Spleen (tissue), 11 donors: ENCODE measurements around the gene SORCS2. TPM values are rescaled to one million over a fixed set of nuclear protein-coding genes. Genes with fewer than 3 reads are reported as not detected.

Experiments used
- DNase-seq: peaks from one replicate; pipeline ENCODE4 v3.0.0-alpha.2; 2020
- H3K27ac ChIP-seq, 8 donors: fragments of 200-600 bp; sonication (generic) in 7 of 8; 1 replicate in 4 of 8; 2 replicates in 4 of 8; pipeline versions ENCODE4 v1.5.0 to v1.8.0; 2016 to 2021; ENCODE audit warnings: inconsistent platforms in 4 of 8, mild to moderate bottlenecking in 4 of 8, moderate library complexity in 1 of 8
- H3K27me3 ChIP-seq, 7 donors: fragments of 200-600 bp; sonication (generic) in 6 of 7; replicated peaks in 1 of 7; 1 replicate in 4 of 7; 2 replicates in 3 of 7; pipeline versions ENCODE4 v1.5.0 to v1.8.0; 2016 to 2021; ENCODE audit warnings: inconsistent platforms in 3 of 7, mild to moderate bottlenecking in 1 of 7
- H3K36me3 ChIP-seq, 6 donors: fragments of 200-600 bp; sonication (generic) in 5 of 6; 1 replicate in 4 of 6; 2 replicates in 2 of 6; pipeline versions ENCODE4 v1.5.0 to v1.8.0; 2016 to 2021; ENCODE audit warnings: inconsistent platforms in 2 of 6
- H3K4me1 ChIP-seq, 6 donors: fragments of 200-600 bp; sonication (generic) in 5 of 6; 1 replicate in 3 of 6; 2 replicates in 3 of 6; pipeline versions ENCODE4 v1.5.0 to v1.8.0; 2016 to 2021; ENCODE audit warnings: inconsistent platforms in 3 of 6
- H3K4me3 ChIP-seq, 8 donors: fragments of 200-600 bp; sonication (generic) in 7 of 8; 1 replicate in 4 of 8; 2 replicates in 4 of 8; pipeline versions ENCODE4 v1.5.0 to v1.8.0; 2016 to 2021; ENCODE audit warnings: inconsistent platforms in 4 of 8, mild to moderate bottlenecking in 4 of 8, moderate library complexity in 2 of 8
- H3K9me3 ChIP-seq, 8 donors: fragments of 200-600 bp; sonication (generic) in 7 of 8; 1 replicate in 4 of 8; 2 replicates in 4 of 8; pipeline versions ENCODE4 v1.5.0 to v1.8.0; 2016 to 2021; ENCODE audit warnings: inconsistent platforms in 4 of 8
- POLR2A ChIP-seq, 3 donors: fragments of 450-650 bp; IDR thresholded peaks; one replicate each; pipeline ENCODE4 v1.5.1; 2017; ENCODE audit warnings: antibody characterized with exemption in 3 of 3, mild to moderate bottlenecking in 1 of 3
- POLR2AphosphoS5 ChIP-seq, 3 donors: sonication (generic); formaldehyde crosslinking; IDR thresholded peaks; one replicate each; pipeline ENCODE4 v1.5.1; 2017; ENCODE audit warnings: antibody characterized with exemption in 3 of 3
- WGBS, 5 donors: extraction: QIAGEN DNeasy Blood & Tissue Kit in 3 of 5; methylation state at CpG; one replicate each; pipeline versions ENCODE4 v1.1.5 to v1.1.7; 2013 to 2018; 5-methylcytosine and 5-hydroxymethylcytosine counted together
- intact Hi-C: fragments of 100-400 bp; cut with DNase I; formaldehyde crosslinking; loops from one replicate; pipeline ENCODE4 v1.15.0; 2023; ENCODE audit warnings: low total_unique reads
- polyA plus RNA-seq, 3 donors: library from polyadenylated mRNA; stranded (reverse); fragments of 200-250 nt; gene quantifications; one replicate each; pipeline ENCODE4 v1.2.1, GENCODE V29; 2013
- total RNA-seq, 7 donors: library from RNA; depleted of rRNA in 3 of 7; stranded (reverse); fragments of >200 nt in 3 of 7; fragmentation: NEBNext Ultra II Directional in 4 of 7; extraction: Animal tissue kit (Norgen Biotek cat#: 25700) in 4 of 7; gene quantifications; one replicate each; pipeline versions ENCODE4 v1.1.0 to v1.2.1, GENCODE V29; 2016 to 2021
- TF ChIP-seq, protein P1 (sequence below), 11 experiments: fragments of 200-600 bp in 7 of 11; fragments of 450-650 bp in 4 of 11; sonication (generic) in 4 of 11; IDR thresholded peaks in 8 of 11; conservative IDR thresholded peaks in 3 of 11; 1 replicate in 7 of 11; 2 replicates in 4 of 11; pipeline versions ENCODE4 v1.4.0 to v1.8.0; 2016 to 2021; ENCODE audit warnings: antibody characterized with exemption in 11 of 11, inconsistent platforms in 4 of 11, mild to moderate bottlenecking in 1 of 11
- donor health status: healthy with polysubstance abuse.
- donor health status: DM: no; HTN: no; CAD: no; lungs with moderate emphysema.
- donor health status: DM: no; HTN: no; CAD: no.
- donor health status: Bipolar disorder and iron deficiency.
- donor health status: healthy.
- donor health status: DM: no; HTN: no; CAD: no.
- donor health status: DM: yes; HTN: yes; CAD: no.

Gene SORCS2
- total and polyA plus RNA-seq, 10 donors = 0.33 to 1.6 (median 0.60) TPM

DNA sequence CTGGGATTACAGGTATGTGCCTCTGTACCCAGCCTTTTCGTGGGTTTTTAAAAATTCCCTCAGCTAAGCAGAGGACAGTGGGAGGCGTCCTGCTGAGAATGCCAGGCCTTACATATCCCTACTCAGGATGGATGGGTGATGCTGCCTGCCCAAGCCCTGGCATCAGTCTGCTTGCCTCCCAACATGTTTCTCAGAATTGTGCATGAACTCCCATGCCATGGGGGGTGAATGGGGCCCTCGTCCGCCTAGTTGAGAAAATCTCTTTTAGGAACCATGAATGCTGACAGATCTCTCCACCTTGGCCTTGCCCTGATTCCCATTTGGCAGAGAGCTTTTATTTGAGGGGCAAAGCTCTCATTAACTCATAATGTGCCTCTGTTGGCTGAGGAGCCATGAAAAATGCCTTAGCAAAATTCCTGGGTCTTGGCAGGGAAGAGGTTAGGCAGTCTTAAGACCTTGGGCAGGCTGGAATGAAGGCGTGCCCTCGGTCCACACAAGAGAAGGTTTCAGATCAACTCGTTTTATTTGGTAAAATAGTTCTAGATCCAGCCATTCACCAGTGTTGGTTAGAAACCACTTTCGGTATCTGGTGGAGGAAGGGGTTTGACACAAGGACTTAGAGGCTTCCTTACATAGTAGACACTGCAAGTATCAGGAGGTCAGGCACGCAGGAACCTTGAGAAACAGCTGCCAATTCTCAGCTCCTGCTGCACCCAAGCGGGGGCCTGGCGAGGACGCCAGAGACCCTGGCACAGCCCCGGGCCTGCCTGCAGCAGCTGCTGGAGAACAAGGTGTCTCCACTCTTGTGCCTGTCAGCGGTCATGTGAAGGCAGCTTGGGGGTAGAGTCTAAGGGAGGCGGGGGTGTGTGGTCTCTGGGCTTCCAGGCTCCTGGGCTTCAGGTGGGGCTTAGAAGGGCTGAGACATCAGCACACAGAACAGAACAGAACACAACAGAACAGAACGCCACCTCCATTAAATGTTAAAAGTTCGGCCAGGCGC is 435.2 kb downstream of the SORCS2 start:
- H3K36me3 ChIP-seq = no peaks in the 10 kb centered on the region
- H3K27ac ChIP-seq = no peak overlapping the region
- TF ChIP-seq POLR2AphosphoS5 (IDR thresholded peaks at IDR 0.05) (no peak), POLR2A (IDR thresholded peaks at IDR 0.05) (no peak)
- TF ChIP-seq, protein P1, sequence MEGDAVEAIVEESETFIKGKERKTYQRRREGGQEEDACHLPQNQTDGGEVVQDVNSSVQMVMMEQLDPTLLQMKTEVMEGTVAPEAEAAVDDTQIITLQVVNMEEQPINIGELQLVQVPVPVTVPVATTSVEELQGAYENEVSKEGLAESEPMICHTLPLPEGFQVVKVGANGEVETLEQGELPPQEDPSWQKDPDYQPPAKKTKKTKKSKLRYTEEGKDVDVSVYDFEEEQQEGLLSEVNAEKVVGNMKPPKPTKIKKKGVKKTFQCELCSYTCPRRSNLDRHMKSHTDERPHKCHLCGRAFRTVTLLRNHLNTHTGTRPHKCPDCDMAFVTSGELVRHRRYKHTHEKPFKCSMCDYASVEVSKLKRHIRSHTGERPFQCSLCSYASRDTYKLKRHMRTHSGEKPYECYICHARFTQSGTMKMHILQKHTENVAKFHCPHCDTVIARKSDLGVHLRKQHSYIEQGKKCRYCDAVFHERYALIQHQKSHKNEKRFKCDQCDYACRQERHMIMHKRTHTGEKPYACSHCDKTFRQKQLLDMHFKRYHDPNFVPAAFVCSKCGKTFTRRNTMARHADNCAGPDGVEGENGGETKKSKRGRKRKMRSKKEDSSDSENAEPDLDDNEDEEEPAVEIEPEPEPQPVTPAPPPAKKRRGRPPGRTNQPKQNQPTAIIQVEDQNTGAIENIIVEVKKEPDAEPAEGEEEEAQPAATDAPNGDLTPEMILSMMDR (IDR thresholded peaks at IDR 0.05 in 8 of 11, conservative IDR thresholded peaks at IDR 0.05 in 3 of 11) = no peak
- peaks cover 0 to 21% (median 0%) of the 10 kb centered on the region in 7 donors for H3K27me3 ChIP-seq
- peaks cover 0 to 11% (median 0%) of the 10 kb centered on the region in 6 donors for H3K4me1 ChIP-seq
- DNase-seq = no peak
- 87 to 94% (median 89%) methylated on average over 18 of the region's 18 CpGs for WGBS, 5 donors
- H3K4me3 ChIP-seq = no peak overlapping the region
- intact Hi-C loops = no loop called here
- H3K9me3 ChIP-seq = peaks cover 0 to 9% (median 0%) of the 10 kb centered on the region in 8 donors

DNA sequence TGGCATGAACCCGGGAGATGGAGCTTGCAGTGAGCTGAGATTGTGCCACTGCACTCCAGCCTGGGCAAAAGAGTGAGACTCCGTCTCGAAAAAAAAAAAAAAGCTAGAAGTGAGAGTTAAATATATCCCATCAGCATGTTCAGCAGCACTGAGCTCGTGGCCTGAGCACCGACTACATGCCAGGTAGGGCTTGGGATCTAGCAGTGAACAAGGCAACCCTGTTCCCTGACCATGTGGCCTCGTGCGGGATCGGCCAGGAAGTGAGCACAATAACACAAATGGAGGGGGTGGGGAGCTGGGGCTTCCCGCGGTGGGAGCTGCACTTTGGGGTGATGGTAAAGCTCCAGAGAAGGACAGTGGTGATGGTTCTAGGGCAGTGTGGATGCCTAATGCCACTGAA is 436.1 kb downstream of the SORCS2 start:
- 43 to 60% (median 55%) methylated on average over 9 to 10 of the region's 10 CpGs for WGBS, 5 donors
- TF ChIP-seq, protein P1 (IDR thresholded peaks at IDR 0.05 in 8 of 11, conservative IDR thresholded peaks at IDR 0.05 in 3 of 11) = no peak
- TF ChIP-seq POLR2A (IDR thresholded peaks at IDR 0.05) = no peak
- TF ChIP-seq POLR2AphosphoS5 (IDR thresholded peaks at IDR 0.05) = no peak
- Histone ChIP-seq H3K4me3 (no peak overlapping the region), H3K9me3 (peaks cover 0 to 9% (median 0%) of the 10 kb centered on the region in 8 donors), H3K27me3 (peaks cover 0 to 13% (median 0%) of the 10 kb centered on the region in 7 donors), H3K4me1 (peaks cover 0 to 11% (median 0%) of the 10 kb centered on the region in 6 donors), H3K27ac (no peak overlapping the region), H3K36me3 (no peaks in the 10 kb centered on the region)
- no peak for DNase-seq
- intact Hi-C loops = no loop called here

DNA sequence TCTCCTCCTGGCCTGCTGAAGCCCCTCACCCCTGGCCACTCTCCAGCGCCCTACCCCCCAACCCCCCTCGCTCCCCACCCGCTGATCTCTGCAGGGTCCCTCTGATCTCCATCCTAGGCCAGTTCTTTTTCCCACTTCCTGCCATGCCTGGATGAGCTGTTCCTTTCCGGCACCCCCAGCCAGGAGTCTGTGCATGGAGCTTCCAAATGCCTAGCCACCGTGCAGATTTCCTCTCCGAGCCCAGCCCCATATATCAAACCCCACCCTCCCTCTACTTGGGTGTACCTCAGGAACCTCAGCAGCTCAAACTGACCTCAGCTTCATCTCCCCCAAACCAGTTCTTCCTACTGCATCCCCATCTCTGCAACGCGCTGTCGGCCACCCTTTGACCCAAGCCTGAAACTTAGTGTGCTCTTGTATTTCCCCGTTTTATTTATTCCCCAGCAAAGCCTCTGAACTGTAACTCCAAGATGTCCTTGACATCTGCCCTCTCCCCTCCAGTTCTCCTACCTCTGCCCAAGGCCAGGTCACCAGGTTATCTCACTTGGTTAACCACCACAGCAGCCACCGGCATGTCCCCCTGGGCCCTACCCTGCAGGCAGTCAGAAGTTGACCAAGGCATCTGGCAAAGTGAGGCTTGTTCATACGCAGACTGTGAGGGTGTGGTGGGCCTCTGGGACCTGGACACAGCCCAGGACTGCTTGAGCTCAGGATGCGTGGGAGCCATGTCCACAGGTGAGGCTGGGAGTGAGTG is 437.3 kb downstream of the SORCS2 start:
- Histone ChIP-seq H3K27me3 (peaks cover 0 to 9% (median 0%) of the 10 kb centered on the region in 7 donors), H3K4me1 (peaks cover 0 to 15% (median 4%) of the 10 kb centered on the region in 6 donors), H3K36me3 (no peaks in the 10 kb centered on the region), H3K27ac (no peak overlapping the region), H3K9me3 (peaks cover 0 to 9% (median 0%) of the 10 kb centered on the region in 8 donors), H3K4me3 (no peak overlapping the region)
- TF ChIP-seq POLR2AphosphoS5 (IDR thresholded peaks at IDR 0.05) = no peak
- TF ChIP-seq, protein P1 (IDR thresholded peaks at IDR 0.05 in 8 of 11, conservative IDR thresholded peaks at IDR 0.05 in 3 of 11) = no peak
- no peak for TF ChIP-seq POLR2A (IDR thresholded peaks at IDR 0.05)
- 65 to 84% (median 79%) methylated on average over 13 of the region's 13 CpGs for WGBS, 5 donors
- intact Hi-C loops = no loop called here
- no peak for DNase-seq
